ENCODE results near the gene ALCAM.

DNA sequence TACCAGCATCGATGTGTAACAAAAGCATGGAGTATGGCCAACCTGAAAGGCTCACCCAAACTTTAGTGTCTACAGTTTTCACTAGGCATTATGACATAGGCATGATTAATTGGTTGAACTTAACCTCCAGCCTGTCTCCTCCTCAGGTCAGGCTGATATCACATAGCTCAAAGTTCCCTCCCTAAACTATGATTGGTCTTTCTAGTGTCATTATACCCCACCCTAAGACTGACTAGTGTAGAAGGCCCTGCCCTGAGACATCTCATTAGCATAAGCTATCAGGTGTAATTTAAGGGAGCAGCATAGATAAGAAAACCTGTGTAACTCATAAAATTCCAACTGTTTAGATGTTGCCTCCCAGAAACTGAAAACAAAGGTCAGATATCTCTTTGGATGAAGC is 195.2 kb downstream of the ALCAM start:
- TF ChIP-seq, protein P1, sequence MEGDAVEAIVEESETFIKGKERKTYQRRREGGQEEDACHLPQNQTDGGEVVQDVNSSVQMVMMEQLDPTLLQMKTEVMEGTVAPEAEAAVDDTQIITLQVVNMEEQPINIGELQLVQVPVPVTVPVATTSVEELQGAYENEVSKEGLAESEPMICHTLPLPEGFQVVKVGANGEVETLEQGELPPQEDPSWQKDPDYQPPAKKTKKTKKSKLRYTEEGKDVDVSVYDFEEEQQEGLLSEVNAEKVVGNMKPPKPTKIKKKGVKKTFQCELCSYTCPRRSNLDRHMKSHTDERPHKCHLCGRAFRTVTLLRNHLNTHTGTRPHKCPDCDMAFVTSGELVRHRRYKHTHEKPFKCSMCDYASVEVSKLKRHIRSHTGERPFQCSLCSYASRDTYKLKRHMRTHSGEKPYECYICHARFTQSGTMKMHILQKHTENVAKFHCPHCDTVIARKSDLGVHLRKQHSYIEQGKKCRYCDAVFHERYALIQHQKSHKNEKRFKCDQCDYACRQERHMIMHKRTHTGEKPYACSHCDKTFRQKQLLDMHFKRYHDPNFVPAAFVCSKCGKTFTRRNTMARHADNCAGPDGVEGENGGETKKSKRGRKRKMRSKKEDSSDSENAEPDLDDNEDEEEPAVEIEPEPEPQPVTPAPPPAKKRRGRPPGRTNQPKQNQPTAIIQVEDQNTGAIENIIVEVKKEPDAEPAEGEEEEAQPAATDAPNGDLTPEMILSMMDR (IDR thresholded peaks at IDR 0.05; ENCODE audit: extremely low read depth in 1 of 2, insufficient read depth in 1 of 2, low read depth in 1 of 2, low read length in 2 of 2), result no peak
- no peak for TF ChIP-seq POLR2A (IDR thresholded peaks at IDR 0.05; ENCODE audit: low read depth, low read length)
- TF ChIP-seq EZH2 (IDR thresholded peaks at IDR 0.05; ENCODE audit: borderline replicate concordance, low read depth, low read length, severe bottlenecking), result no peak
- TF ChIP-seq POLR2AphosphoS5 (IDR thresholded peaks at IDR 0.05; ENCODE audit: insufficient read depth, low read depth, low read length), result no peak
- TF ChIP-seq, protein P2, sequence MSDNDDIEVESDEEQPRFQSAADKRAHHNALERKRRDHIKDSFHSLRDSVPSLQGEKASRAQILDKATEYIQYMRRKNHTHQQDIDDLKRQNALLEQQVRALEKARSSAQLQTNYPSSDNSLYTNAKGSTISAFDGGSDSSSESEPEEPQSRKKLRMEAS (IDR thresholded peaks at IDR 0.05; ENCODE audit: insufficient read depth, insufficient read length), result no peak
- no peak for TF ChIP-seq JUN (IDR thresholded peaks at IDR 0.05; ENCODE audit: borderline replicate concordance, insufficient read depth, insufficient read length, low read depth)
- TF ChIP-seq GATA2 (IDR thresholded peaks at IDR 0.05; ENCODE audit: insufficient read depth, insufficient read length, low read depth, low read length), result no peak
- TF ChIP-seq MYC (IDR thresholded peaks at IDR 0.05; ENCODE audit: low read depth, low read length), result no peak
